A549 (cell line): ENCODE measurements around the gene PDE3A. TPM values are rescaled to one million over a fixed set of nuclear protein-coding genes. Genes with fewer than 3 reads are reported as not detected.

Experiments used
- ATAC-seq, 2 experiments: fragments of 200-7000 bp in 1 of 2; fragments of >200 bp in 1 of 2; cut with Nextera tagmentation in 1 of 2; cut with Tn5 transposase in 1 of 2; 3 replicates each; pipeline versions ENCODE4 v1.8.0 to v1.9.1; 2018 to 2020; ENCODE audit warnings: mild to moderate bottlenecking in 1 of 2, moderate library complexity in 1 of 2
- CTCF ChIA-PET: fragments of 300-600 bp; sonication (Branson Sonifier 250); formaldehyde crosslinking; extraction: SDS; loops from one replicate; lab custom pipeline; 2021; ENCODE audit warnings: antibody characterized with exemption, inconsistent platforms; lab: Yijun Ruan, JAX
- POLR2A ChIA-PET: fragments of 350-600 bp; formaldehyde crosslinking; extraction: SDS; loops from one replicate; lab custom pipeline; 2021; ENCODE audit warnings: antibody characterized with exemption, inconsistent platforms; lab: Yijun Ruan, JAX
- DNase-seq, 2 experiments: peaks; one replicate each; pipeline versions ENCODE4 v3.0.0 to v3.0.0-alpha.2; 2011 to 2016; ENCODE audit warnings: low read depth in 1 of 2, low spot score in 1 of 2
- FAIRE-seq: peaks from 2 replicates; lab custom pipeline; 2011; peaks lifted over from hg19 to GRCh38; lab: Jason Lieb, UNC
- H3K27ac ChIP-seq, 2 experiments: fragments of >200 bp; sonication (Bioruptor Twin); formaldehyde crosslinking; 3 replicates each; pipeline ENCODE4 v1.5.1; 2016 to 2017
- H3K4me1 ChIP-seq: fragments of >200 bp; sonication (Bioruptor Twin); formaldehyde crosslinking; 3 replicates; pipeline ENCODE4 v1.6.1; 2016
- H3K4me2 ChIP-seq: fragments of >200 bp; sonication (Bioruptor Twin); formaldehyde crosslinking; 3 replicates; pipeline ENCODE4 v1.6.1; 2016
- H3K4me3 ChIP-seq: fragments of >200 bp; sonication (Bioruptor Twin); formaldehyde crosslinking; 3 replicates; pipeline ENCODE4 v1.5.1; 2016
- H3K9me3 ChIP-seq: fragments of >200 bp; sonication (Bioruptor Twin); formaldehyde crosslinking; 3 replicates; pipeline ENCODE4 v1.6.1; 2016
- CHD2 ChIP-seq: fragments of 150-350 bp; IDR thresholded peaks from 2 replicates; pipeline ENCODE4 v1.6.1; 2014; ENCODE audit warnings: low read length; ENCODE audit not compliant: partially characterized antibody
- ESRRA ChIP-seq: fragments of 150-350 bp; IDR thresholded peaks from 2 replicates; pipeline ENCODE4 v1.6.1; 2014; ENCODE audit warnings: mild to moderate bottlenecking, low read length, borderline replicate concordance
- FOSB ChIP-seq: fragments of 250-450 bp; sonication (Bioruptor Pico); IDR thresholded peaks from 2 replicates; pipeline ENCODE4 v1.5.0; 2020; ENCODE audit warnings: mild to moderate bottlenecking, moderate library complexity
- GATA3 ChIP-seq: IDR thresholded peaks from 2 replicates; pipeline ENCODE4 v1.6.1; 2012; ENCODE audit warnings: borderline replicate concordance
- HOXA7 ChIP-seq: fragments of 250-450 bp; sonication (Bioruptor Pico); IDR thresholded peaks from 2 replicates; pipeline ENCODE4 v1.5.0; 2020; ENCODE audit warnings: mild to moderate bottlenecking, moderate library complexity
- HOXB13 ChIP-seq: fragments of 250-450 bp; sonication (Bioruptor Pico); IDR thresholded peaks from 2 replicates; pipeline ENCODE4 v1.5.0; 2020; ENCODE audit warnings: low read depth, mild to moderate bottlenecking, moderate library complexity
- HOXB5 ChIP-seq: fragments of 250-450 bp; sonication (Bioruptor Pico); IDR thresholded peaks from 2 replicates; pipeline ENCODE4 v1.5.0; 2020; ENCODE audit warnings: mild to moderate bottlenecking, moderate library complexity
- JUNB ChIP-seq: fragments of >200 bp; sonication (Bioruptor Twin); formaldehyde crosslinking; IDR thresholded peaks from 2 replicates; pipeline ENCODE4 v1.6.1; 2016
- KDM5A ChIP-seq: fragments of 200-600 bp; sonication (generic); IDR thresholded peaks from 2 replicates; pipeline ENCODE4 v1.6.1; 2016; ENCODE audit warnings: antibody characterized with exemption, mild to moderate bottlenecking
- MAZ ChIP-seq: fragments of 150-350 bp; IDR thresholded peaks from 2 replicates; pipeline ENCODE4 v1.6.1; 2014; ENCODE audit warnings: antibody characterized with exemption, low read depth, low read length, borderline replicate concordance
- MYC ChIP-seq: IDR thresholded peaks from 2 replicates; pipeline ENCODE4 v1.6.1; 2012; ENCODE audit warnings: mild to moderate bottlenecking, inconsistent platforms, low read length, improper control_type of control experiment, borderline replicate concordance
- NFE2L2 ChIP-seq: fragments of 150-350 bp; conservative IDR thresholded peaks from 2 replicates; pipeline ENCODE4 v1.6.1; 2014; ENCODE audit warnings: low read length
- POLR2AphosphoS2 ChIP-seq: conservative IDR thresholded peaks from 2 replicates; pipeline ENCODE4 v1.6.1; 2012; ENCODE audit warnings: low read length, improper control_type of control experiment, inconsistent platforms
- RAD21 ChIP-seq, 2 experiments: fragments of >200 bp in 1 of 2; sonication (Bioruptor Twin) in 1 of 2; formaldehyde crosslinking in 1 of 2; IDR thresholded peaks in 1 of 2; conservative IDR thresholded peaks in 1 of 2; 2 replicates in 1 of 2; 3 replicates in 1 of 2; pipeline ENCODE4 v1.6.1; 2012 to 2018; ENCODE audit warnings: inconsistent platforms in 1 of 2
- REST ChIP-seq: fragments of 200-600 bp; sonication (generic); IDR thresholded peaks from 2 replicates; pipeline ENCODE4 v1.6.1; 2016; ENCODE audit warnings: antibody characterized with exemption, mild to moderate bottlenecking, moderate library complexity
- RFX5 ChIP-seq: fragments of 450-650 bp; IDR thresholded peaks from 2 replicates; pipeline ENCODE4 v1.7.1; 2014; ENCODE audit warnings: antibody characterized with exemption, mild to moderate bottlenecking, moderate library complexity
- SMC3 ChIP-seq: fragments of >200 bp; sonication (Bioruptor Twin); formaldehyde crosslinking; IDR thresholded peaks from 3 replicates; pipeline ENCODE4 v1.6.1; 2018; ENCODE audit warnings: inconsistent platforms
- SREBF2 ChIP-seq: fragments of 450-650 bp; IDR thresholded peaks from 2 replicates; pipeline ENCODE4 v1.6.1; 2014; ENCODE audit warnings: mild to moderate bottlenecking, moderate library complexity
- TFCP2L1 ChIP-seq: fragments of 250-450 bp; sonication (Bioruptor Pico); IDR thresholded peaks from 2 replicates; pipeline ENCODE4 v1.5.0; 2021; ENCODE audit warnings: mild to moderate bottlenecking
- WGBS: methylation state at CpG from one replicate; pipeline ENCODE4 v1.1.6; 2017; ENCODE audit errors: missing lambda C conversion rate; 5-methylcytosine and 5-hydroxymethylcytosine counted together
- polyA plus RNA-seq, 4 experiments: library from polyadenylated mRNA; depleted of rRNA in 3 of 4; stranded (reverse); fragments of >200 nt; fragmentation: RNase III in 1 of 4; extraction: RNeasy Plus Mini Kit Qiagen cat#74134 plus additional on column Dnase treatment in 1 of 4; gene quantifications; 2 replicates in 3 of 4; 3 replicates in 1 of 4; pipeline ENCODE4 v1.2.3, GENCODE V29; 2011 to 2017
- TF ChIP-seq, protein P1 (sequence below): fragments of 250-450 bp; sonication (Bioruptor Pico); IDR thresholded peaks from 2 replicates; pipeline ENCODE4 v1.5.0; 2021; ENCODE audit warnings: mild to moderate bottlenecking, moderate library complexity, borderline replicate concordance

PDE3A gene
- polyA plus RNA-seq, 2 of the 4 experiments (the other 2 are of a cell fraction): 7.6 to 12.7 TPM

- no peak for ATAC-seq
- Histone ChIP-seq H3K27ac (peak overlapping the region in 1 of 2 experiments; percentile 14; a peak in 4 of 6 replicates), H3K4me2 (no peak overlapping the region), H3K9me3 (no peaks in the 10 kb centered on the region), H3K4me1 (peaks cover 15% of the 10 kb centered on the region), H3K4me3 (no peak overlapping the region)
- DNase-seq: no peak
- CTCF ChIA-PET: interaction anchor here (0.5 kb wide), 1 partner anchor 18 kb away, joined by 3 read pairs; no protein-coding TSS in a partner anchor
- peak; percentile 76 for FAIRE-seq
- TF ChIP-seq HOXB5 (CRISPR knock-in tag) (no peak), MAZ (no peak), GATA3 (no peak), HOXA7 (CRISPR knock-in tag) (no peak), NFE2L2 (no peak), JUNB (no peak), REST (no peak), FOSB (CRISPR knock-in tag) (no peak), CHD2 (no peak), HOXB13 (CRISPR knock-in tag) (no peak), ESRRA (no peak), POLR2AphosphoS2 (no peak), KDM5A (no peak), SMC3 (no peak)
- TF ChIP-seq, protein P1, sequence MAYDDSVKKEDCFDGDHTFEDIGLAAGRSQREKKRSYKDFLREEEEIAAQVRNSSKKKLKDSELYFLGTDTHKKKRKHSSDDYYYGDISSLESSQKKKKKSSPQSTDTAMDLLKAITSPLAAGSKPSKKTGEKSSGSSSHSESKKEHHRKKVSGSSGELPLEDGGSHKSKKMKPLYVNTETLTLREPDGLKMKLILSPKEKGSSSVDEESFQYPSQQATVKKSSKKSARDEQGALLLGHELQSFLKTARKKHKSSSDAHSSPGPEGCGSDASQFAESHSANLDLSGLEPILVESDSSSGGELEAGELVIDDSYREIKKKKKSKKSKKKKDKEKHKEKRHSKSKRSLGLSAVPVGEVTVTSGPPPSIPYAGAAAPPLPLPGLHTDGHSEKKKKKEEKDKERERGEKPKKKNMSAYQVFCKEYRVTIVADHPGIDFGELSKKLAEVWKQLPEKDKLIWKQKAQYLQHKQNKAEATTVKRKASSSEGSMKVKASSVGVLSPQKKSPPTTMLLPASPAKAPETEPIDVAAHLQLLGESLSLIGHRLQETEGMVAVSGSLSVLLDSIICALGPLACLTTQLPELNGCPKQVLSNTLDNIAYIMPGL (CRISPR knock-in tag): no peak
- POLR2A ChIA-PET: no interaction called here
Measured at GRCh38 chr12:20514598-20514997, 146.3 kb downstream of the PDE3A start.

GRCh38 chr12:20520532-20520931 is 152.2 kb downstream of the PDE3A start:
- peak overlapping the region in 1 of 2 experiments; percentile 65; a peak in 2 of 6 replicates for H3K27ac ChIP-seq
- H3K9me3 ChIP-seq: peaks cover 19% of the 10 kb centered on the region; the same call in 2 of the 3 replicates
- DNase-seq (no peak), ATAC-seq (no peak), FAIRE-seq (no peak)
- POLR2A ChIA-PET: no interaction called here
- CTCF ChIA-PET: no interaction called here
- WGBS: 83% methylated on average over 1 of the region's 1 CpG
- TF ChIP-seq TFCP2L1: no peak
- no peak for TF ChIP-seq MYC
- TF ChIP-seq SREBF2: no peak
- no peak for TF ChIP-seq RFX5
- no peak for TF ChIP-seq RAD21 (conservative IDR thresholded peaks at IDR 0.05 in 1 of 2, IDR thresholded peaks at IDR 0.05 in 1 of 2)
- H3K4me1 ChIP-seq: peaks cover 21% of the 10 kb centered on the region
- H3K4me2 ChIP-seq: no peak overlapping the region
- H3K4me3 ChIP-seq: no peak overlapping the region
